ENCODE measurements around the gene CDC73. TPM values are rescaled to one million over a fixed set of nuclear protein-coding genes. Genes with fewer than 3 reads are reported as not detected.

CDC73 gene
- total and polyA plus RNA-seq, 4 donors, result 5.8 to 20.6 (median 12.6) TPM

- Histone ChIP-seq H3K4me3 (ENCODE audit: low read depth in 1 of 3, low read length in 3 of 3) (no peak overlapping the region), H3K36me3 (ENCODE audit: control insufficient read depth in 4 of 4, insufficient read depth in 3 of 4, low read depth in 1 of 4, low read length in 3 of 4) (no peaks in the 10 kb centered on the region), H3K9ac (ENCODE audit: low read depth in 1 of 2, low read length in 2 of 2) (no peak overlapping the region), H3K9me3 (ENCODE audit: control insufficient read depth in 4 of 4, low read length in 3 of 4) (no peaks in the 10 kb centered on the region), H3K4me1 (ENCODE audit: control insufficient read depth in 4 of 4, insufficient read depth in 4 of 4, low read length in 3 of 4) (peaks cover 0 to 31% (median 17%) of the 10 kb centered on the region in 4 donors), H3K27ac (ENCODE audit: low read depth in 1 of 2, low read length in 2 of 2) (peak overlapping the region in 1 of 2 donors; percentile 32), H3K27me3 (ENCODE audit: control insufficient read depth in 4 of 4, insufficient read depth in 4 of 4, low read length in 3 of 4) (no peaks in the 10 kb centered on the region)
- TF ChIP-seq MAX (IDR thresholded peaks at IDR 0.05), result peak; percentile 14
- TF ChIP-seq YY1 (IDR thresholded peaks at IDR 0.05), result peak; percentile 43
- peak; percentile 45 for TF ChIP-seq SP1 (IDR thresholded peaks at IDR 0.05)
- TF ChIP-seq HNF4G (IDR thresholded peaks at IDR 0.05), result no peak
- peak; percentile 56 to 65 for TF ChIP-seq RXRA (IDR thresholded peaks at IDR 0.05)
- no peak for TF ChIP-seq ATF3 (IDR thresholded peaks at IDR 0.05)
- TF ChIP-seq HNF4A (conservative IDR thresholded peaks at IDR 0.05), result peak; percentile 26 to 53
- DNase-seq (ENCODE audit: low spot score), result no peak
Observed at GRCh38 chr1:193113992-193114332, 7.9 kb upstream of the CDC73 start.

GRCh38 chr1:193114485-193115095 lies 7.2 kb upstream of the CDC73 start:
- Histone ChIP-seq H3K4me3 (ENCODE audit: low read depth in 1 of 3, low read length in 3 of 3) (no peak overlapping the region), H3K36me3 (ENCODE audit: control insufficient read depth in 4 of 4, insufficient read depth in 3 of 4, low read depth in 1 of 4, low read length in 3 of 4) (no peaks in the 10 kb centered on the region), H3K9me3 (ENCODE audit: control insufficient read depth in 4 of 4, low read length in 3 of 4) (no peaks in the 10 kb centered on the region), H3K27me3 (ENCODE audit: control insufficient read depth in 4 of 4, insufficient read depth in 4 of 4, low read length in 3 of 4) (no peaks in the 10 kb centered on the region), H3K9ac (ENCODE audit: low read depth in 1 of 2, low read length in 2 of 2) (no peak overlapping the region), H3K27ac (ENCODE audit: low read depth in 1 of 2, low read length in 2 of 2) (peak overlapping the region; percentile 32 to 38), H3K4me1 (ENCODE audit: control insufficient read depth in 4 of 4, insufficient read depth in 4 of 4, low read length in 3 of 4) (peaks cover 0 to 31% (median 17%) of the 10 kb centered on the region in 4 donors)
- no peak for DNase-seq (ENCODE audit: low spot score)
- WGBS, result 31% methylated on average over 6 of the region's 6 CpGs
- TF ChIP-seq RXRA (IDR thresholded peaks at IDR 0.05) (peak; percentile 83 to 85), SP1 (IDR thresholded peaks at IDR 0.05) (peak; percentile 30), REST (IDR thresholded peaks at IDR 0.05) (no peak), ZBTB33 (IDR thresholded peaks at IDR 0.05) (no peak), JUND (IDR thresholded peaks at IDR 0.05) (peak in 1 of 2 donors; percentile 28), FOXA1 (IDR thresholded peaks at IDR 0.05) (no peak), HNF4A (conservative IDR thresholded peaks at IDR 0.05) (peak; percentile 41 to 53), HNF4G (IDR thresholded peaks at IDR 0.05) (no peak), YY1 (IDR thresholded peaks at IDR 0.05) (no peak), TAF1 (conservative IDR thresholded peaks at IDR 0.05) (no peak), FOXA2 (IDR thresholded peaks at IDR 0.05) (peak; percentile 64), CTCF (IDR thresholded peaks at IDR 0.05; ENCODE audit: low read depth, low read length, missing input control) (no peak)
